ENCODE data around the gene VSTM4. TPM values are rescaled to one million over a fixed set of nuclear protein-coding genes. Genes with fewer than 3 reads are reported as not detected.
A peak's percentile ranks its signal among the peaks of the same experiment; 100 is the strongest.

Gene VSTM4
- total RNA-seq, 1 donor from 2014 or later = 0.70 TPM

DNA sequence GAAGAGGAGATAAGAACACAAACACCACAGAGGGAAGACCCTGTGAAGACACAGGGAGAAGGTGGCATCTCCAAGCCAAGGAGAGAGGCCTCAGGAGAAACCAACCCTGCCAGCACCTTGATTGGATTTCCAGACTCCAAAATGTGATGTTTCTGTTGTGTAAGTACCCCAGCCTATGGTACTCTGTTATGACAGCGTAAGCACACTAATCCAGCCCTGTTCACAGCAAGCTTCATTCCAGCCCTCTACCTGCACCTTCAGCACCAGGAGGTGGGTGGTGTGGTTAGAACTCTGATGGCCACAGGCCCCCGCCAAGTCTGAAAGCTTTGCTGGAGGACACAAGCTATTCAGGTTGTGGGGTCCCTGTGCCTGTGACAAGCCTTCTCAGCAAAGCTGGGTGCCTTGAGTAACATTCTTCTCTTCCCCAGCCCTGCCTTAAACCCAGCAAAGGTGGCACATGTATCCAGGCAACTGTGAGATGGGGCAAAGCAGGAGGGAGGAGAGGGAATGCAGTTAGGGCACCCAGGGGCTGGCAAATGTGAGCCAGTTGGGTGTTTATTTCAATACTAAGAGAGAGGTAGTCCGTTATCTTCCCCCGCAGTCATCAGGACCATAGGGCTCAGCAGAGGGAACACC lies 4.5 kb downstream of the VSTM4 start:
- peaks cover 12% of the 10 kb centered on the region for H3K4me1 Mint-ChIP-seq (ENCODE audit: unreplicated experiment)
- H3K27me3 Mint-ChIP-seq (ENCODE audit: unreplicated experiment) = peaks cover 13% of the 10 kb centered on the region
- H3K36me3 Mint-ChIP-seq (ENCODE audit: unreplicated experiment) = no peaks in the 10 kb centered on the region
- H3K9me3 Mint-ChIP-seq (ENCODE audit: unreplicated experiment) = no peaks in the 10 kb centered on the region
- peak; percentile 59 for DNase-seq (ENCODE audit: extremely low spot score, unreplicated experiment)
- H3K27ac Mint-ChIP-seq (ENCODE audit: unreplicated experiment) = no peak overlapping the region
- no peak for TF ChIP-seq CTCF (IDR thresholded peaks at IDR 0.05)
- no peak overlapping the region for H3K4me3 Mint-ChIP-seq (ENCODE audit: unreplicated experiment)

DNA sequence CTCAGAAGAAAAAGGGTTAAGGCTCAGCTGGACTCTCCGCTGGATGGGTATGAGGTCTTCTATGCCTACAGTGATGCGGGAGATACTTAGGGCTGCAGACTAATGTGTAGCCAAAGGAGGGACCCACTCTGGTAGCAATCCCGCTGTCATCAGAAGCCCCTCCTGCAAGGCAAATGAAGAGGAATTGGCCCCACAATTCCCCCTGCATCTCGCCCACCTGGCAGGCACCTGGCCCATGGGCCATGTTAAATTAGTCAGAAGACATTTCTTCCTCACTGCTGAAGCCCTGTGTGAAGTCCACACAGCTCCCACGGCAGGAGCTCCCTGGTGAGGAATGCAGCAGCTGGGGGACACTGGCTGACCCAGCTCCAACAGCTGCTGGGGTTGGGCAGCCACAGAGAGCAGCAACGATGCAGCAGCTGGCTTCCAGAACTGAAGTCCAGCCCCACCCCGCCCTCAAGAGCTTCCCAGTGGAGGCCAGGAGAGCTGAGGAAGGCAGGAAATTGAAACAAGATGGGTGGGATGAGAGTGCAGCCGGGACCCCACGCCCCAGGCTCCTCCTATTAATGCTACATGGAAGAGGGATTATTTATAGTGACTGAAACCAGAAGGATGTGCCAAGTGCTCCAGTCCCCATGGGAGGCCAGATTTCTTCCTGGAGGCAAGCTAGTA lies 5.5 kb downstream of the VSTM4 start:
- TF ChIP-seq CTCF (IDR thresholded peaks at IDR 0.05) = no peak
- Mint-ChIP-seq H3K27me3 (ENCODE audit: unreplicated experiment) (peaks cover 14% of the 10 kb centered on the region), H3K4me3 (ENCODE audit: unreplicated experiment) (no peak overlapping the region), H3K36me3 (ENCODE audit: unreplicated experiment) (no peaks in the 10 kb centered on the region), H3K9me3 (ENCODE audit: unreplicated experiment) (no peaks in the 10 kb centered on the region), H3K27ac (ENCODE audit: unreplicated experiment) (no peak overlapping the region), H3K4me1 (ENCODE audit: unreplicated experiment) (peaks cover 10% of the 10 kb centered on the region)
- no peak for DNase-seq (ENCODE audit: extremely low spot score, unreplicated experiment)

DNA sequence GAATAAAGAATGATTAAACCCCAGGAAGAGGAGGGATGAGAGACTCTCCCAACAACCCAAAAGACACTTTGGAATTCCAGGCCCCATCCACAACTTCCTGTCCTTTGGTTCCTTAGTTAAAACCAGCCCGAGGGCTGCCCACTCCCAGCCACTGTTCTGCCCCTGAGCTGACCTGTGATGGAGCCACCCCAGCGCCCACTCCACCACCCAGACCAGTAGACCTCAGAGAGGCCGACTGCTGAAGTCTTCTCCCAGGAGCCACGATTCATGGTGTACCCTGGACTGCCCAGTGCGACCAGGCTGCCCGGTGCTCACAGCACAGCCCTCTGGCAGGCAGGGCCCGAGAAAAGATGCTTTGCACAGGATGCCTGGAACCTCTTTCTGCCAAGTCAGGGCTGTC lies 6.7 kb downstream of the VSTM4 start:
- TF ChIP-seq CTCF (IDR thresholded peaks at IDR 0.05) = no peak
- Mint-ChIP-seq H3K27ac (ENCODE audit: unreplicated experiment) (no peak overlapping the region), H3K27me3 (ENCODE audit: unreplicated experiment) (peaks cover 8% of the 10 kb centered on the region), H3K4me1 (ENCODE audit: unreplicated experiment) (peaks cover 8% of the 10 kb centered on the region), H3K9me3 (ENCODE audit: unreplicated experiment) (no peaks in the 10 kb centered on the region), H3K36me3 (ENCODE audit: unreplicated experiment) (no peaks in the 10 kb centered on the region), H3K4me3 (ENCODE audit: unreplicated experiment) (no peak overlapping the region)
- DNase-seq (ENCODE audit: extremely low spot score, unreplicated experiment) = no peak

- Mint-ChIP-seq H3K36me3 (ENCODE audit: unreplicated experiment) (no peaks in the 10 kb centered on the region), H3K27ac (ENCODE audit: unreplicated experiment) (no peak overlapping the region), H3K9me3 (ENCODE audit: unreplicated experiment) (no peaks in the 10 kb centered on the region), H3K27me3 (ENCODE audit: unreplicated experiment) (peaks cover 7% of the 10 kb centered on the region), H3K4me3 (ENCODE audit: unreplicated experiment) (no peak overlapping the region), H3K4me1 (ENCODE audit: unreplicated experiment) (peaks cover 8% of the 10 kb centered on the region)
- no peak for DNase-seq (ENCODE audit: extremely low spot score, unreplicated experiment)
- no peak for TF ChIP-seq CTCF (IDR thresholded peaks at IDR 0.05)
These were observed 7.4 kb downstream of the VSTM4 start for GRCh38 chr10:49107887-49108267.

GRCh38 chr10:49107111-49107886 lies 8.0 kb downstream of the VSTM4 start:
- Mint-ChIP-seq H3K9me3 (ENCODE audit: unreplicated experiment) (no peaks in the 10 kb centered on the region), H3K4me3 (ENCODE audit: unreplicated experiment) (no peak overlapping the region)

More at GRCh38 chr10:49107111-49107886, 8.0 kb downstream of the VSTM4 start:
- no peaks in the 10 kb centered on the region for H3K36me3 Mint-ChIP-seq (ENCODE audit: unreplicated experiment)
- no peak for TF ChIP-seq CTCF (IDR thresholded peaks at IDR 0.05)
- peaks cover 8% of the 10 kb centered on the region for H3K4me1 Mint-ChIP-seq (ENCODE audit: unreplicated experiment)
- no peak overlapping the region for H3K27ac Mint-ChIP-seq (ENCODE audit: unreplicated experiment)
- H3K27me3 Mint-ChIP-seq (ENCODE audit: unreplicated experiment) = peaks cover 7% of the 10 kb centered on the region
- no peak for DNase-seq (ENCODE audit: extremely low spot score, unreplicated experiment)

All from osteocyte (in vitro differentiated cells).